CD4-positive, alpha-beta T cell treated with Interleukin-12 subunit alpha and Interleukin-12 subunit beta, for 1 hour (primary cell): ENCODE data around the gene LYG1.
"Not testable (repeated sequence)": the region's sequence is repeated elsewhere in the genome, so short reads cannot be mapped to it uniquely, and the experiment has no call there.

Experiments
- DNase-seq: peaks from one replicate; pipeline ENCODE4 v3.0.0-alpha.2; 2020

The LYG1 gene

GRCh38 chr2:99301097-99301496, at the start of gene LYG1:
Gene LYG1, minus strand, starts transcription at chr2:99301197. Its CDS starts 5,527 bp downstream, at chr2:99295670.
- not testable (repeated sequence) for DNase-seq

GRCh38 chr2:99350194-99350593, 49.2 kb upstream of the LYG1 start:
- no peak for DNase-seq

- no peak for DNase-seq
Measured at GRCh38 chr2:99348173-99348572, 47.2 kb upstream of the LYG1 start.

GRCh38 chr2:99346218-99346617, 45.2 kb upstream of the LYG1 start:
- no peak for DNase-seq

GRCh38 chr2:99345446-99345845, 44.4 kb upstream of the LYG1 start:
- not testable (repeated sequence) for DNase-seq

GRCh38 chr2:99342536-99342935, 41.5 kb upstream of the LYG1 start:
- DNase-seq = no peak

GRCh38 chr2:99340669-99341236, 39.8 kb upstream of the LYG1 start:
- no peak for DNase-seq

- DNase-seq = peak; percentile 19
Measured at GRCh38 chr2:99338029-99338585, 37.1 kb upstream of the LYG1 start.

GRCh38 chr2:99337113-99338028, 36.4 kb upstream of the LYG1 start, which contains the start of gene EIF5B:
Gene EIF5B, plus strand, starts transcription at chr2:99337389. Its CDS starts 166 bp downstream, at chr2:99337555.
- DNase-seq = peak; percentile 95

- DNase-seq = no peak
Measured at GRCh38 chr2:99336804-99337112, 35.8 kb upstream of the LYG1 start.

GRCh38 chr2:99335911-99336803, 35.2 kb upstream of the LYG1 start, which contains the start of gene TXNDC9:
Gene TXNDC9, minus strand, starts transcription at chr2:99336333. Its CDS starts 3,123 bp downstream, at chr2:99333210.
- peak; percentile 99 for DNase-seq

- no peak for DNase-seq
Measured at GRCh38 chr2:99325384-99325783, 24.4 kb upstream of the LYG1 start.

- DNase-seq = not testable (repeated sequence)
Measured at GRCh38 chr2:99317873-99318200, 16.8 kb upstream of the LYG1 start.

- no peak for DNase-seq
Measured at GRCh38 chr2:99317161-99317872, 16.3 kb upstream of the LYG1 start.

GRCh38 chr2:99299580-99299979, 1.4 kb downstream of the LYG1 start:
- DNase-seq = no peak

GRCh38 chr2:99297994-99298393, 3.0 kb downstream of the LYG1 start:
- DNase-seq = no peak

GRCh38 chr2:99285526-99285925, 15.5 kb downstream of the LYG1 start:
- no peak for DNase-seq

- no peak for DNase-seq
Measured at GRCh38 chr2:99279969-99280695, 20.9 kb downstream of the LYG1 start.

GRCh38 chr2:99278793-99279291, 22.2 kb downstream of the LYG1 start:
- no peak for DNase-seq

GRCh38 chr2:99278195-99278765, 22.7 kb downstream of the LYG1 start:
- not testable (repeated sequence) for DNase-seq

- no peak for DNase-seq
Measured at GRCh38 chr2:99275882-99276281, 25.1 kb downstream of the LYG1 start.
